Gastroesophageal sphincter (tissue), 3 donors: ENCODE measurements around the gene DLX3.

Source experiments
- POLR2A ChIP-seq, 2 donors: fragments of 450-650 bp; IDR thresholded peaks; one replicate each; pipeline ENCODE4 v1.6.1; 2017; ENCODE audit warnings: antibody characterized with exemption in 2 of 2, mild to moderate bottlenecking in 2 of 2, moderate library complexity in 1 of 2
- POLR2AphosphoS5 ChIP-seq: sonication (generic); formaldehyde crosslinking; IDR thresholded peaks from one replicate; pipeline ENCODE4 v1.6.1; 2017; ENCODE audit warnings: antibody characterized with exemption
- TF ChIP-seq, protein P1 (sequence below), 4 experiments: fragments of 200-600 bp in 2 of 4; fragments of 450-650 bp in 2 of 4; sonication (generic) in 1 of 4; IDR thresholded peaks; one replicate each; pipeline ENCODE4 v1.5.1; 2017 to 2019; ENCODE audit warnings: antibody characterized with exemption in 4 of 4, mild to moderate bottlenecking in 2 of 4, moderate library complexity in 2 of 4

- TF ChIP-seq POLR2A (IDR thresholded peaks at IDR 0.05) (no peak), POLR2AphosphoS5 (no peak)
- TF ChIP-seq, protein P1, sequence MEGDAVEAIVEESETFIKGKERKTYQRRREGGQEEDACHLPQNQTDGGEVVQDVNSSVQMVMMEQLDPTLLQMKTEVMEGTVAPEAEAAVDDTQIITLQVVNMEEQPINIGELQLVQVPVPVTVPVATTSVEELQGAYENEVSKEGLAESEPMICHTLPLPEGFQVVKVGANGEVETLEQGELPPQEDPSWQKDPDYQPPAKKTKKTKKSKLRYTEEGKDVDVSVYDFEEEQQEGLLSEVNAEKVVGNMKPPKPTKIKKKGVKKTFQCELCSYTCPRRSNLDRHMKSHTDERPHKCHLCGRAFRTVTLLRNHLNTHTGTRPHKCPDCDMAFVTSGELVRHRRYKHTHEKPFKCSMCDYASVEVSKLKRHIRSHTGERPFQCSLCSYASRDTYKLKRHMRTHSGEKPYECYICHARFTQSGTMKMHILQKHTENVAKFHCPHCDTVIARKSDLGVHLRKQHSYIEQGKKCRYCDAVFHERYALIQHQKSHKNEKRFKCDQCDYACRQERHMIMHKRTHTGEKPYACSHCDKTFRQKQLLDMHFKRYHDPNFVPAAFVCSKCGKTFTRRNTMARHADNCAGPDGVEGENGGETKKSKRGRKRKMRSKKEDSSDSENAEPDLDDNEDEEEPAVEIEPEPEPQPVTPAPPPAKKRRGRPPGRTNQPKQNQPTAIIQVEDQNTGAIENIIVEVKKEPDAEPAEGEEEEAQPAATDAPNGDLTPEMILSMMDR (IDR thresholded peaks at IDR 0.05) = no peak
These were observed 3.6 kb downstream of the DLX3 start for GRCh38 chr17:49991409-49991808.
